Left lobe of liver (tissue), 2 donors: ENCODE data around the gene STX16. TPM values are rescaled to one million over a fixed set of nuclear protein-coding genes. Genes with fewer than 3 reads are reported as not detected.
A peak's percentile ranks its signal among the peaks of the same experiment; 100 is the strongest.

Experiments
- ATAC-seq: fragments of 200-7000 bp; cut with Tn5 transposase; one replicate; pipeline ENCODE4 v1.9.1; 2020; ENCODE audit warnings: mild to moderate bottlenecking, moderate library complexity
- DNase-seq: peaks from one replicate; pipeline ENCODE4 v3.0.0-alpha.2; 2020; ENCODE audit warnings: low spot score
- total RNA-seq: library from RNA; stranded (reverse); gene quantifications from one replicate; pipeline ENCODE4 v1.2.1, GENCODE V29; 2021
- donor health status: DM: no; HTN: no; CAD: no; lungs with moderate emphysema.
- donor health status: DM: no; HTN: yes; CAD: no.

The STX16 gene
- total RNA-seq, 1 donor from 2014 or later = 25.7 TPM

- DNase-seq (peak; percentile 36), ATAC-seq (no peak)
These were observed 57.3 kb downstream of the STX16 start for GRCh38 chr20:58708246-58708931.

GRCh38 chr20:58709013-58709702, 58.1 kb downstream of the STX16 start:
- DNase-seq (peak; percentile 26), ATAC-seq (no peak)

GRCh38 chr20:58709703-58710039, 58.6 kb downstream of the STX16 start:
- DNase-seq = no peak
- no peak for ATAC-seq

- DNase-seq (peak; percentile 34), ATAC-seq (no peak)
These were observed 59.6 kb downstream of the STX16 start for GRCh38 chr20:58710481-58711265.

GRCh38 chr20:58711266-58712051, 60.4 kb downstream of the STX16 start:
- DNase-seq (peak; percentile 41), ATAC-seq (no peak)

GRCh38 chr20:58712151-58712791, 61.2 kb downstream of the STX16 start:
- ATAC-seq (no peak), DNase-seq (peak; percentile 39)

- peak; percentile 36 for DNase-seq
- ATAC-seq = no peak
These were observed 62.0 kb downstream of the STX16 start for GRCh38 chr20:58712806-58713731.

GRCh38 chr20:58713801-58714339, 62.8 kb downstream of the STX16 start:
- no peak for ATAC-seq
- peak; percentile 38 for DNase-seq

GRCh38 chr20:58714340-58714922, 63.3 kb downstream of the STX16 start:
- no peak for ATAC-seq
- peak; percentile 40 for DNase-seq

GRCh38 chr20:58714923-58715351, 63.9 kb downstream of the STX16 start:
- peak; percentile 28 for DNase-seq
- no peak for ATAC-seq

GRCh38 chr20:58715391-58715800, 64.3 kb downstream of the STX16 start:
- DNase-seq (peak; percentile 23), ATAC-seq (no peak)

- DNase-seq = peak; percentile 35
- no peak for ATAC-seq
These were observed 64.9 kb downstream of the STX16 start for GRCh38 chr20:58715801-58716475.

- peak; percentile 43 for DNase-seq
- no peak for ATAC-seq
These were observed 65.6 kb downstream of the STX16 start for GRCh38 chr20:58716476-58717277.

GRCh38 chr20:58717278-58718091, 66.4 kb downstream of the STX16 start:
- no peak for ATAC-seq

GRCh38 chr20:58718121-58718563, 67.1 kb downstream of the STX16 start:
- ATAC-seq (peak; percentile 6), DNase-seq (peak; percentile 40)

More at GRCh38 chr20:58717278-58718091, 66.4 kb downstream of the STX16 start:
- peak; percentile 34 for DNase-seq

GRCh38 chr20:58718729-58719128, 67.6 kb downstream of the STX16 start:
- DNase-seq = peak; percentile 16
- ATAC-seq = no peak
